Activated CD8-positive, alpha-beta T cell treated with anti-CD3 and anti-CD28 coated beads, Interleukin-2, amount 10 ng/mL, durations not matched to agents 7 days and 5 days (primary cell): ENCODE data around the gene FOXD4L3. TPM values are rescaled to one million over a fixed set of nuclear protein-coding genes. Genes with fewer than 3 reads are reported as not detected.

Source experiments
- total RNA-seq, 2 experiments: library from RNA; stranded (reverse); gene quantifications; one replicate each; pipeline ENCODE4 v1.2.3, GENCODE V29; 2021

The FOXD4L3 gene
- total RNA-seq, 2 experiments from 2014 or later, result 0.13 to 0.29 TPM

Other genes starting within 250 kb of the FOXD4L3 start
- 10 to 100 TPM; 33.5 to 35.6 TPM for gene ZNG1C, start 60.9 kb upstream of the FOXD4L3 start, total RNA-seq
- gene PGM5, start 53.7 kb downstream of the FOXD4L3 start, total RNA-seq, result not detected
- not detected for gene TMEM252, start 238.0 kb downstream of the FOXD4L3 start, total RNA-seq